Measurements from ENCODE around the gene ALPK3.

GRCh38 chr15:84909029-84909428 is 91.9 kb downstream of the ALPK3 start:
- TF ChIP-seq, protein P1, sequence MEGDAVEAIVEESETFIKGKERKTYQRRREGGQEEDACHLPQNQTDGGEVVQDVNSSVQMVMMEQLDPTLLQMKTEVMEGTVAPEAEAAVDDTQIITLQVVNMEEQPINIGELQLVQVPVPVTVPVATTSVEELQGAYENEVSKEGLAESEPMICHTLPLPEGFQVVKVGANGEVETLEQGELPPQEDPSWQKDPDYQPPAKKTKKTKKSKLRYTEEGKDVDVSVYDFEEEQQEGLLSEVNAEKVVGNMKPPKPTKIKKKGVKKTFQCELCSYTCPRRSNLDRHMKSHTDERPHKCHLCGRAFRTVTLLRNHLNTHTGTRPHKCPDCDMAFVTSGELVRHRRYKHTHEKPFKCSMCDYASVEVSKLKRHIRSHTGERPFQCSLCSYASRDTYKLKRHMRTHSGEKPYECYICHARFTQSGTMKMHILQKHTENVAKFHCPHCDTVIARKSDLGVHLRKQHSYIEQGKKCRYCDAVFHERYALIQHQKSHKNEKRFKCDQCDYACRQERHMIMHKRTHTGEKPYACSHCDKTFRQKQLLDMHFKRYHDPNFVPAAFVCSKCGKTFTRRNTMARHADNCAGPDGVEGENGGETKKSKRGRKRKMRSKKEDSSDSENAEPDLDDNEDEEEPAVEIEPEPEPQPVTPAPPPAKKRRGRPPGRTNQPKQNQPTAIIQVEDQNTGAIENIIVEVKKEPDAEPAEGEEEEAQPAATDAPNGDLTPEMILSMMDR (IDR thresholded peaks at IDR 0.05), result no peak
- TF ChIP-seq POLR2A (IDR thresholded peaks at IDR 0.05) (no peak), POLR2AphosphoS5 (IDR thresholded peaks at IDR 0.05) (no peak)
